C4-2B (cell line): Measurements from ENCODE around the gene TFG.

Experiments
- H3K27ac ChIP-seq: fragments of 450-650 bp; 2 replicates; pipeline ENCODE4 v1.5.1; 2017
- ZFX ChIP-seq: fragments of 450-650 bp; IDR thresholded peaks from 2 replicates; pipeline ENCODE4 v1.6.1; 2017
- TF ChIP-seq, protein P1 (sequence below): fragments of 450-650 bp; conservative IDR thresholded peaks from 2 replicates; pipeline ENCODE4 v1.5.1; 2017; ENCODE audit warnings: mild to moderate bottlenecking

TFG gene

DNA sequence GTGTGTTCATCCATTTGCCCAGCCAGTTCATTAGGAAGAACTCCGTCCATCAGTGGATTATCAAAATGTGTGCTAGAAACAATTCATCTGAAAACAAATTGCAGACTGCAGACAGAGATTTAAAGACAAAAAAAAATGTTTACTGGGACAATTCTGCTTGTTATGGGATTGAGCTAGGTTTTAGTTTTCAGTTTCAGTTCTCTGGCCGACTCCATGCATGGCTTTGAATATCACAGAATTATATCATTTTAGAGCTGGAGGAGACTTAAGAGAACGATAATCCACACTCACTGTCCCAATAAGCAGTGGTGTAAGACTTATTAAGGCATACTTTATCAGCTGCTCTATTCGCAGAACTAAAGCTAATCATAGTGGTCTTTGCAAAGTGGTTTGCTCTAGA lies 51.1 kb downstream of the TFG start:
- no peak overlapping the region for H3K27ac ChIP-seq
- no peak for TF ChIP-seq ZFX
- TF ChIP-seq, protein P1, sequence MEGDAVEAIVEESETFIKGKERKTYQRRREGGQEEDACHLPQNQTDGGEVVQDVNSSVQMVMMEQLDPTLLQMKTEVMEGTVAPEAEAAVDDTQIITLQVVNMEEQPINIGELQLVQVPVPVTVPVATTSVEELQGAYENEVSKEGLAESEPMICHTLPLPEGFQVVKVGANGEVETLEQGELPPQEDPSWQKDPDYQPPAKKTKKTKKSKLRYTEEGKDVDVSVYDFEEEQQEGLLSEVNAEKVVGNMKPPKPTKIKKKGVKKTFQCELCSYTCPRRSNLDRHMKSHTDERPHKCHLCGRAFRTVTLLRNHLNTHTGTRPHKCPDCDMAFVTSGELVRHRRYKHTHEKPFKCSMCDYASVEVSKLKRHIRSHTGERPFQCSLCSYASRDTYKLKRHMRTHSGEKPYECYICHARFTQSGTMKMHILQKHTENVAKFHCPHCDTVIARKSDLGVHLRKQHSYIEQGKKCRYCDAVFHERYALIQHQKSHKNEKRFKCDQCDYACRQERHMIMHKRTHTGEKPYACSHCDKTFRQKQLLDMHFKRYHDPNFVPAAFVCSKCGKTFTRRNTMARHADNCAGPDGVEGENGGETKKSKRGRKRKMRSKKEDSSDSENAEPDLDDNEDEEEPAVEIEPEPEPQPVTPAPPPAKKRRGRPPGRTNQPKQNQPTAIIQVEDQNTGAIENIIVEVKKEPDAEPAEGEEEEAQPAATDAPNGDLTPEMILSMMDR = no peak

DNA sequence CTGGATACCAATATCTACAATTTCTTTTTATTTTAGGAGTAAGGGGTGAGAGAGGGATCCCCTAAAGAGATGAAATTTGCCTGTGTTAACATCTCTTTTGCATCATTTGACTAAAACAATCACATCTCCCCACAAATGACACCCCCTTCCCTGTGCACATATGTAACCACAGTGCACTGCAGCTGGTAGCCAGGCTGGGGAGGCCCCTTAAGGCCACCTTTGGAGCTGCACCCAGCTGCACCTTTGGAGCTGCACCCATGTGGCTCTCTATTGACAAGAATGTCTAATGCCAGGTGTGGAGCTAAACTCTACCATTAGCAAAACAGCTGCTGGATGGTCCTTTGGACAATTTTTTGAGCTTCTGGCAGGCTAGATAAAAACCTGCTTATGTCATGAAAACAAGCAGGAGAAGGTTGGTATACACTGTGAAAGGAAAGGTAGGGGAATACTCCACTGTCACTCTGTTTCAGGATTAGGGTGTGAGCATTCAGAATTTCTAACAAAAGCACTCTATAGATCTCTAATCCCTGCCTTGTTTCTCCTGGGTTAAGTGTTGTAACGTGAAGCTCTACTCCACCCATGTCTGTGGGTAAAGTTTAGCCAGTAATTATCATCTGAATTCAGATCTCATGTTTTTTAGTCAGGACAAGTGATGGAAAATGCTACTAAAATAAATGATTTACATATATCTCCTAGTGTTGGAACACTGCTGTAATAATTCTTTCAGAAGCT lies 52.1 kb downstream of the TFG start:
- no peak for TF ChIP-seq ZFX
- TF ChIP-seq, protein P1 = peak; percentile 20; the same call in 1 of the 2 replicates
- no peak overlapping the region for H3K27ac ChIP-seq

- no peak for TF ChIP-seq ZFX
- TF ChIP-seq, protein P1 = no peak
- H3K27ac ChIP-seq = no peak overlapping the region
Observed at GRCh38 chr3:100761951-100762350, 52.7 kb downstream of the TFG start.

- H3K27ac ChIP-seq = no peak overlapping the region
- TF ChIP-seq, protein P1 = no peak
Observed at GRCh38 chr3:100765437-100765975, 56.2 kb downstream of the TFG start.

GRCh38 chr3:100766069-100766468 lies 56.8 kb downstream of the TFG start:
- no peak overlapping the region for H3K27ac ChIP-seq
- TF ChIP-seq, protein P1 = no peak
- no peak for TF ChIP-seq ZFX

DNA sequence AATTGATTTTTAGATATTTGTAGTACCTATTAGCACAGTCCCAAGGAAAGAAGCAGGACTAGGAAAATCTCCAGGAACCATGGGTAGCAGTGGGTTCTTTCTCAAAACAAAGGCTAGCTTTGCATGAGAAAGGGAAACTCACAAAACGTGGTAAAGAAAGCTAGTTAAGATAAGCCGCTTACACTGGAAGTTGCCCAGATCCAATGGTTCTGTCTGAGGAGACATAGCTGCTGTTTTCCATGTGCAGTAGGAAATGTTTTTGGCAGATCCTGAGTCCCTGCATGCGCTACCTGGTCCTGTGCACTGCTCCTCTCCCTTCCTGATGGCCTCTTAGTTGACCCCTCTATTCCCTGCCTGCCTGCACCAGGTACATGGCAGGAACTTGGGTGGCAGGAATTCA lies 60.4 kb downstream of the TFG start:
- no peak overlapping the region for H3K27ac ChIP-seq
- no peak for TF ChIP-seq ZFX
- TF ChIP-seq, protein P1 = no peak

GRCh38 chr3:100775226-100775625 lies 65.9 kb downstream of the TFG start:
- no peak for TF ChIP-seq ZFX
- TF ChIP-seq, protein P1 = no peak
- no peak overlapping the region for H3K27ac ChIP-seq
